ENCODE results near the gene SLC19A1.

Gene SLC19A1

DNA sequence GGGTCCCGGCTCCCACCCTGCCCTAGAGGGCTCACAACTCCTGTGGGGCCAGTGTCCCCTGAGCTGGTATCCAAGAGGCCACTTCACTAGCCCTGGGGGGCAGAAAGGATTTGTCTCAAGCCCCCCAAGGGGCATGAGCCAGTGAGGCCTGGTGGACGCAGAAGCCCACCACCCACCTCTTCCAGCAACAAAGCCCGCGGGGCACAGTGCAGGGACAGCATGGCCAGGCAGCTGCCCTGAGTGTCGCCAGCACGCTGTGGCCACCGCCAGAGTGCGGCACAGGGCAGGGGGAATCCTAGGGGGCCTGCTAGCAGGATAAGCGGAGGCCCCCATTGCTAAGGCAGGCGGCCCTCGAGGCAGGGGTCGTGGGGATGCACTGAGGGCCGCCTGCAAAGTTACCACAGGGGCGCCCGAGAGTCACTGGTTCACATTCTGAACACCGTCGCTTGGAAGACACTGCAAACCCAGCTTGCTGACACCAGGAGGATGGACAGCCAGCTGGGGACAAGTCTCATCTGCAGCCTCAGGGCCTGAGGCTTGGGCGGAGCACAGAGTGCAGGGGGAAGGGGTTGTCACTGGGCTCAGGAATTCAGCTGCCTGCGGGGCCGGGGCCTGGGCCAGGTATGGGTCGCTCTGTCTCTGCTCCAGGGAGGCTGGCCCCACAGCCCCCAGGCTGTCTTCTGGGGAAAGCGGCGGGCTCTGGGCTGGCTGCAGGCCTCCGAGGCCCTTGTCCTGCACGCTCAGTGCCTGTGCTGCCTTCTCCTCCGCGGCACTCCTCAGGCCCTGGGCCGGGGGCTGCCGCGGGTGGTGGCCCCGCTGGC lies 26.8 kb downstream of the SLC19A1 start:
- DNase-seq, result no peak

- no peak for DNase-seq
These were observed 27.8 kb downstream of the SLC19A1 start for GRCh38 chr21:45514311-45515021.

DNA sequence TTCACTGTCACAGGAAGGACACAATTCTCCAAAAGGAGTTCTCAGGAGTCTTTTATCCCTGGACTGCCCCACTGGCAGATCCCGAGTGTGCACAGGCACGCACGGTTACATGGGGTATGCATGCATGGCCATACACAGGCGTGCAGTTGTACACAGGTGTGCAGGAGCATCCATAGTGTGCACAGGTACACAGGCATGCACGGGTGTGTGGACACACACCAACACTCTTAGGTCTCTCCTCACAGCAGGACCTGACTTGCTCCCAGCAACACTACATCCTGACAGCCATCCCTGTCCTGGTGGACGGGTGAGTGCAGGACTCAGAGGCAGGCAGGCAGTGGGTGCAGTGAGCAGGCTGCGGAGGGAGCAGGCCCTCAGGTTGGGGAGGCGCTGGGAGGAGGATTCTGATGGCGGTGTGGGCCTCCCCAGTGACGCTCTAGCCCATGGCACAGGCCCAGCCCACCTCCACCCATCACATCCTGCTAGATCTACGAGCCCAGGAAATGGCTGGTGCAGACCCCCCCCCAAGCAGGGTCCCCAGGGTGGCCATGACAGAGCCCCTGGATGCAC lies 28.4 kb downstream of the SLC19A1 start:
- no peak for DNase-seq

DNA sequence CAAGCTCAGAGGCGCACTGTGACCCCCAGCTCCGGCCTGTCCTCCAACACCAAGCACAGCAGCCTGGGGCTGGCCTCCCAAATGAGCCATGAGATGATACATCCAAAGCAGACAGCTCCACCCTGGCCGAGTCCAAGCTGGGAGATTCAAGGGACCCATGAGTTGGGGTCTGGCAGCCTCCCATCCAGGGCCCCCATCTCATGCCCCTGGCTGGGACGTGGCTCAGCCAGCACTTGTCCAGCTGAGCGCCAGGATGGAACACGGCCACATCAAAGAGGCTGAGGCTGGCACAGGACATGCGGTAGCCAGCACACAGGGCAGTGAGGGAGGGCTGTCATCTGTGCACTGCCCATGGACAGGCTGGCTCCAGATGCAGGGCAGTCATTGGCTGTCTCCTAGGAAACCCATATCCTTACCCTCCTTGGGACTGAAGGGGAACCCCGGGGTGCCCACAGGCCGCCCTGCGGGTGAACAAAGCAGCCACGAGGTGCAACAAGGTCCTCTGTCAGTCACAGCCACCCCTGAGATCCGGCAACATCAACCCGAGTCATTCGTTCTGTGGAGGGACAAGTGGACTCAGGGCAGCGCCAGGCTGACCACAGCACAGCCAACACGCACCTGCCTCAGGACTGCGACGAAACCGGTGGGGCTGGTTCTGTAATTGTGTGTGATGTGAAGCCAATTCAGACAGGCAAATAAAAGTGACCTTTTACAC lies 29.1 kb downstream of the SLC19A1 start:
- DNase-seq, result no peak

GRCh38 chr21:45512626-45513002 lies 29.6 kb downstream of the SLC19A1 start:
- DNase-seq, result no peak

- DNase-seq, result peak in 1 of 2 experiments; percentile 19
These were observed 30.4 kb downstream of the SLC19A1 start for GRCh38 chr21:45511661-45512431.

GRCh38 chr21:45511007-45511406 lies 31.2 kb downstream of the SLC19A1 start:
- no peak for DNase-seq

DNA sequence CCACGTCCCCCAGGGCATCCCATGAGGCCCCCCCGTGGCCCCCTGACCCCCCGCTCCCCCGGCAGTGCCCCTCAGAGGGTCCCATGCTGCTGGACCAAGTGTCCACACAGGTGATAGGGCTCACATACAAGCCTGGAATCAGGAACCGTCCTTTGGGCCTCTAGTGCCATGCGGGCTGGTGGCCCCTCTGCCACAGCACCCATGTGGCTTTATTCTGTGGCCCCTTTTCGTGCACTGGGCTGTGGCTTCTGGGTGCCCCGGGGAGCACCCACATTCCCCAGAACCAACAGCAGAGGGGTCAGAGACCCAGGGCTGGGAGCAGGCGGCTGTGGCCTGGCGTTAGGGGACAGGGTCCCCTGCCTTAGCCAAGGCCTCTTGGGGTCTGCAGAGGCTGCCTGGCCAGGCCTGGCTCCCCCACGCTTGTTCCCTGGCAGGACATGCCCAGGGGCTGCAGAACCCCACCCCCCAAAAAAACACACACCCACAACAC lies 31.7 kb downstream of the SLC19A1 start:
- no peak for DNase-seq

DNA sequence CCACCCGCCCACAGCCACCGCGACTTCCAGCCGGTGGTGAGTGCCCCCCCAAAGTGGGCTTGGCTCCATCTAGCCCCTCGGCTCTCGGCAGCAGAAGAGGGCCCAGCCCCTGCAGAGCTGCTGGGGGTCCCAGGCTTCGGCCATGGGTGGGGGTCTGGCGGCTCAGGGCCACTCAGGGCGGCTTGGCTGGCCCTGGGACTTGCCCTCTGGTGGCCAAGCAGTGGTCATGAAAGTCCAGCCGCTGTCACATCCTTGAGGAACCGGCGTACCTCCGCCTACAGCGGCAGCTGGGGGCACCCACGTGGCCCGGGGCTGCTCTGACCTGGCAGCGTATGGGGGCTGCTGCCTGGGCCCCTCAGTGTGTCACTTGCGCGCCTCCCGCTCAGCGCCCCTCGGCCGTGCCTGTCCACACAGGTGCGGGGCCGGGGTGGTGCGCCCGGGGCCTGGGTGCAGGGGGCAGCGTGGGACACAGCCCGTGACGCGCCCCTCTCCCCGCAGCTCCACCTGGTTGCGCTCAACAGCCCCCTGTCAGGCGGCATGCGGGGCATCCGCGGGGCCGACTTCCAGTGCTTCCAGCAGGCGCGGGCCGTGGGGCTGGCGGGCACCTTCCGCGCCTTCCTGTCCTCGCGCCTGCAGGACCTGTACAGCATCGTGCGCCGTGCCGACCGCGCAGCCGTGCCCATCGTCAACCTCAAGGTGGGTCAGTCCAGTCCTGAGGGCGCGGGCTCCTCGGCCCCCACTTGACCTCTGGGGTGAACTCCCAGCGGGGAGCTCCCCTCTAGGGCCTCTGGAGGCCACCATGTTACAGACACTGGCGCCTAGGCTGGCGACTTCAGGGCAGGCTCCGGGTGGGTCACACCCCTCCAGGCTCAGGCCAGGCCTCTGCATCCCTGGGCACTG lies 32.4 kb downstream of the SLC19A1 start:
- no peak for DNase-seq

GRCh38 chr21:45508607-45509565 lies 33.4 kb downstream of the SLC19A1 start:
- no peak for DNase-seq

DNA sequence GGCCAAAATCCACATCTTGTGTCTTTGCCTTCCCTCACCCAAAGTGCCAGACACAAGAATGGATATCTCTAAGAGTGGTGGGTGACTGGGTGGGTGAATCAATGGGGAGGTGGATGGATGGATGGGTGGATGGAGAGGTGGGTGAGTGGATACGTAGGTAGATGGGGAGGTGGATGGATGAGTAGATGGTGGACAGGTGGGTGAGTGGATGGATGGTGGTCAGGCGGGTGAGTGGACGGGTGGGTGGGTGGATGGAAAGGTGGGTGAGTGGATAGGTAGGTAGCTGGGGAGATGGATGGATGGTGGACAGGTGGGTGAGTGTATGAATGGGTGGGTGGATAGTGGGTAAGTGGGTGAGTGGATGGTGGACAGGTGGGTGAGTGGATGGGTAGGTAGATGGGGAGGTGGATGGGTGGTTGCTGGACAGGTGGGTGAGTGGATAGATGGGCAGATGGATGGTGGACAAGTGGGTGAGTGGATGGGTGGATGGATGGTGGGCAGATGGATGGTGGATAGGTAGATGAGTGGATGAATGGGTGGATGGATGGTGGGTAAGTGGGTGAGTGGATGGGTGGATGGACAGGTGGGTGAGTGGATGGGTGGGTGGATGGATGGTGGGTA lies 34.2 kb downstream of the SLC19A1 start:
- no peak for DNase-seq

DNA sequence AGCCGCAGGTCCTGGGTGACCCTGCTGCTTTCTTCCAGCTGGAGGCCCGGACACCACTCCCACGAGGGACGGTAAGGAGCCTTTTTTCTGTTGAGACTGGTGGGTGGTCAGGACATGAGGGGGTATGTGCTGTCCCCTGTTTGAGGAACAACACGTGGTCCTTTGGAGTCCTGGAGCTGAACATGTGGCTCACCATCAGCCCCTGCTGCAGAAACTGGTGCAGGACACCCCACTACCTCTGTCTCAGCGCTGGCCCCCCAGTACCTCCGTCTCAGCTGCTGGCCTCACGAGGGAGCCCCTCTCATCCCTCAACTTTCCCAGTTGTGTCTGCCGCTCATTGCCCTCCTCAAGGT lies 34.7 kb downstream of the SLC19A1 start:
- no peak for DNase-seq

- DNase-seq, result no peak
These were observed 35.3 kb downstream of the SLC19A1 start for GRCh38 chr21:45506836-45507522.

- DNase-seq, result no peak
These were observed 35.9 kb downstream of the SLC19A1 start for GRCh38 chr21:45506241-45506817.

DNA sequence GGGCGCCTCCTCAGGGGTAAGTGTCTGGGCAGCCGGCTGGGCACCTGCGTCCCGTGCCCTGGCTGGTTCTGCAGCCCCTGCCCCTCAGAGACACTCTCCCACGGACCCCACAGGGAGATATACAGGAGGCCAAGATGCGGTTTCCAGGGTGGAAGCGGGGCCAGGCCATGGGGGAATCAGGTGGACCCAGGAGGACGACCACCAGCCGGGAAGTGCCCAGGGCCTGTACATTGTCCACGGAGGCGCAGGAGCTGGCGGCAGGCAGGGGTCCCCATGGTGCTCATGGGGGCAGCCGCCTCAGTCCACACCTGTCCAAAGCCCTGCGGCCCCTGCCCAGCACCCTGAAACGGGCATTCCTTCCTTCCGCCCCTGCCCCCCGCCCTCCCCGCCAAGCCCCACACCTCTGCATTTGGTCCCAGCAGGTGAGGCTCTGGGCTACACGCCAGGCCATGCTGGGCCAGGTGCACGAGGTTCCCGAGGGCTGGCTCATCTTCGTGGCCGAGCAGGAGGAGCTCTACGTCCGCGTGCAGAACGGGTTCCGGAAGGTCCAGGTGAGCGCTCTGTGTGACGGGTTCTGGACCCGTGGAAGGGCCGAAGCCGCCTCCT lies 36.7 kb downstream of the SLC19A1 start:
- peak; percentile 27 to 72 for DNase-seq

DNA sequence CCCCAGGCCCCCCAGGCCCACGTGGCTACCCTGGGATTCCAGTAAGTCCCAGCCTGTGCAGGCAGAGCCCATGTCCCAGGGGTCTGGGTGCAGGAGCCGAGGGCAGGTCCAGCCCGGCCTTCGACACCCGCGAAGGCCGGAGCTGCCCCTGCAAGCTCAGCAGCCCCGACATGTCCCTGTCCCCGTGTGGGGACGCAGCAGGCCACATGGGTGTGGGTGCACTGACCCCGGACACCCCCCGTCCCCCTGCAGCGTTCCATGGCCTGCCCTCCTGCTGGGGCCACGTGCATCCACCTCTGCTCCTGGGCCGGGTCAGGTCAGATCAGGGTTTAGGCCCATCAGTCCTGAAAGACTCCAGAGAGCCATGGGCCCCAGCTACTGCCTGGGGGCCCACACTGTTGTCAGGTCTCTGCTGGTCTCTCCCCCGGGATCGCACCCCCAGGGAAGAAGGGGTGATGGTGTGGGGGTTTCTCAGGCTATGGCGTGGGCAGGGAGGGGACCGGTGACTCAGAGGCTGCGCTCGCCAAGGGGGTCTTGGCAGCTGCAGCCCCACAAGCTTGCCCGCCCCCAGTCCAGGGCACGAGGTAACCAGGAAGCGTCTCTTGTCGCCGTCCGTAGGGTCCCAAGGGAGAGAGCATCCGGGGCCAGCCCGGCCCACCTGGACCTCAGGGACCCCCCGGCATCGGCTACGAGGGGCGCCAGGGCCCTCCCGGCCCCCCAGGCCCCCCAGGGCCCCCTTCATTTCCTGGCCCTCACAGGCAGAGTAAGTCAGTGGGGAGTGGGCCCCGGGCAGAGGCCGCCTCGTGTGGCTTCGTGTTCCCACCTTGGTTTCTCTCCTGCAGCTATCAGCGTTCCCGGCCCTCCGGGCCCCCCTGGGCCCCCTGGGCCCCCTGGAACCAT lies 37.5 kb downstream of the SLC19A1 start:
- no peak for DNase-seq

GRCh38 chr21:45504021-45504515 lies 38.2 kb downstream of the SLC19A1 start:
- no peak for DNase-seq

Data from NCI-H2081 (cell line).